ENCODE measurements around the gene TOM1L2.

The TOM1L2 gene

DNA sequence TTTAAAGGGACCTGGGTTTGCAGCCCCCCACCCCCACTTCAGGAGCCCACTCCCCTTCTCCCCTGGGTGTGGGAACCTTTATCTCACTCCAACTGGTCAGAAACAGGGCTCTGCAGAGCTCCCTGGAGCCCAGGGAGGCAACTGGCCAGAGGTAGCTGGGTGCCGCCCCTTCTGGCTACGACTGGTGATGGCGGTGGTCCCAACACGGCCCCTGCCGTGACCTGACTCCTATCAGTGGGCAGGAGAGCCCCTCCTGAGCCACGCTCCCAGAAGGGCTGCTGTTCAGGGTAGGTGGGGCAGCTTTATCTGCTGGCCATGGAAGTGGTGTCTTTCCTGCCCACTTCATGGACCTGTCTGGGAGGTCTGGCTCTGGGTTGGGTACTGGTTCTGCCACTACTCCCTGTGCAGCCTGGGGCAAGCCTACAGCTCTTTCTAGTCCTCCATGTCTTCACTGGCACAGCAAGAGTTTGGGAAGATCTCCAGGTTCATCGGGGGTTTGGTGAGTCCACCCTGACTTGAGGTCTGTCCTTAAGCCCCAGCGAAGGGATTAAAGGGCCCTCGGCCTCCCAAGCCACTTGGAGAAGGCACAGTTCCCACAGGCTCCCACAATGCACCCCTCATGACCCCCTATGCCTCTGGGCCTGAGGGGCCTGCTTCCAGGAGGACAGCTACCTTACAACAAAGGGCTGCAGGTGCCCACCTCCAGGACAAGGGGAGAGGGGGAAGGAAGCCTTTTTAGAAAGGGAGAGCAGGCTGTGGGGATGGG, 129.9 kb downstream of the TOM1L2 start:
- peak overlapping the region in 10 of 11 experiments; percentile 8 to 100 (median 99); a peak in 11 of 22 replicates for H3K27ac ChIP-seq
- H3K4me1 ChIP-seq, result peaks cover 66 to 95% (median 85%) of the 10 kb centered on the region in 10 experiments
- H3K9ac ChIP-seq, result peak overlapping the region in 4 of 11 experiments; percentile 12 to 99 (median 41); a peak in 4 of 22 replicates
- no peak overlapping the region for H3K4me3 ChIP-seq
- peaks cover 0 to 12% (median 0%) of the 10 kb centered on the region in 11 experiments; a peak in 1 of 22 replicates for H3K36me3 ChIP-seq
- no peaks in the 10 kb centered on the region for H3K27me3 ChIP-seq
- TF ChIP-seq Cebpa-rat (IDR thresholded peaks at IDR 0.05), result no peak
- no peaks in the 10 kb centered on the region for H4K20me1 ChIP-seq
- peak overlapping the region in 9 of 11 experiments; percentile 9 to 100 (median 98); a peak in 14 of 22 replicates for H3K4me2 ChIP-seq
- H3K9me3 ChIP-seq (replicated peaks in 1 of 11), result no peaks in the 10 kb centered on the region

DNA sequence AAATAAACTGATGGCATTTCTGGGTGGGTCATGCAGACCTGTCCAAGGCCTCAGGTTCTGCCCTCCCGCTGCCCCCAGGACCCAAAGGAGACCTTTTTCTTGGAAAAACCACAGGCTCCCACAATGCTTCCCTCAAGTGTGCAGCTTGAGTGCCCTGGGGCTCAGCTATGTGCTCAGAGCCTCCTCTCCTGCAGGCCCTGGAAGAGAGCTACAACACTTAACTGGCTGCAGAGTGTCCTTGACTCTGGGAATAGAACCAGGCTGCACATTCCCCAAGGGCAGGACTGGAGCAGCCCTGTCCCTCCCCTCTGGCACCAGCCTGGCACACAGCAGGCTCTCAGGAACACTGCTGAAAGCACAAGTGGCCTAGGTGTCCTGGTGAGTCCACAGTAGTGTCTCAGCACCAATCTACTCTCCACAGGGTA, 130.6 kb downstream of the TOM1L2 start:
- TF ChIP-seq Cebpa-rat (IDR thresholded peaks at IDR 0.05), result no peak
- Histone ChIP-seq H3K27ac (peak overlapping the region; percentile 87 to 100 (median 99); a peak in 18 of 22 replicates), H3K4me2 (peak overlapping the region; percentile 93 to 100 (median 99))

DNA sequence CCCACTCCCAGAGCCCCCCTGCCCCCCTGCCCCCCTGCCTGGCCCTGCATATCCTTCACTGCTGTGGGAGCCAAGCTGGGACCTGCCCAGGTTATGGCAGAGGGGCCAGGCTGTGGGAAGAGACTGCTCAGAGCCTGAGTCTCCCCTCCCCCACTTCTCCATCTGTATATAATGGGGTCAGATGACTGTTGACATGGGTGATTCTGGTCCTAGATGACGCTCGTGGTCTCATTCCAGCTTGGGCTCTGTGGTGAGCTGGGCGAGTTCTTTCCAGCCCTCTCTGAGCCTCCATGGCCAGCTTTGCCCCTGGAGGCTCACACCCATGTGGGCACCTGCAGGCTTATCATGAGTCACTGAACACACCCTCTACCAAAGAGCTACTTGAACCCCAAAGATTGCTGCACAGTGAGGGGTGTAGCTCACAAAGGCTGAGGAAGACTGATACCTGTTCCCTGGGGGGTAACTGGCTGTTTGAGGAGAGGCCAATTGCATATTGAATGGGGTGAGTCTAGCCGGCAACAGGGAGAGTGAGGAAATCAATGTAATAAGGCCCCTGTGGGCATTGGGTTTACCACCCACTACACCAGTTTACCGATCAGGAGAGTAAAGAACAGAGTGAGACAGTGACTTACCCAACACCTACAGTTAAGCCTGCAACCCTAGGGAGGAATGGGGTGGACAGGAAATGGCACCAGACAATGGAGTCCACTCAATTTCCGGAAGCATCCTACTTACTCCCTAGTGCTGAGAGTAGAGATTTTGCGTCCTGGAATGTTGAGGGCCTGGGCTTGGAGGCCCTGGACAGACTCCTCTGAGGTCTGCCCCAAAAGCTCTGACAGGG, 131.2 kb downstream of the TOM1L2 start:
- Histone ChIP-seq H4K20me1 (no peaks in the 10 kb centered on the region; a peak in 1 of 22 replicates), H3K27ac (peak overlapping the region; percentile 87 to 100 (median 99); a peak in 21 of 22 replicates), H3K4me1 (peaks cover 56 to 86% (median 76%) of the 10 kb centered on the region in 10 experiments), H3K27me3 (no peaks in the 10 kb centered on the region), H3K4me3 (peak overlapping the region in 7 of 10 experiments; percentile 53 to 92 (median 56); a peak in 7 of 20 replicates), H3K9ac (peak overlapping the region in 10 of 11 experiments; percentile 41 to 100 (median 100); a peak in 13 of 22 replicates), H3K4me2 (peak overlapping the region; percentile 93 to 100 (median 99)), H3K9me3 (replicated peaks in 1 of 11) (no peaks in the 10 kb centered on the region), H3K36me3 (0 out of 22 replicates have a peak, but pooled peaks cover 0 to 6% (median 0%) of the 10 kb centered on the region in 11 experiments)
- TF ChIP-seq Cebpa-rat (IDR thresholded peaks at IDR 0.05), result peak in 2 of 11 experiments; percentile 17 to 77; a peak in 2 of 22 replicates

More for the DNA sequence above, 130.6 kb downstream of the TOM1L2 start:
- Histone ChIP-seq H3K27me3 (no peaks in the 10 kb centered on the region), H3K36me3 (peaks cover 0 to 7% (median 0%) of the 10 kb centered on the region in 11 experiments; a peak in 1 of 22 replicates), H3K9me3 (replicated peaks in 1 of 11) (no peaks in the 10 kb centered on the region), H3K9ac (peak overlapping the region in 5 of 11 experiments; percentile 20 to 99 (median 41); a peak in 7 of 22 replicates), H4K20me1 (no peaks in the 10 kb centered on the region), H3K4me3 (no peak overlapping the region), H3K4me1 (peaks cover 62 to 92% (median 82%) of the 10 kb centered on the region in 10 experiments)

DNA sequence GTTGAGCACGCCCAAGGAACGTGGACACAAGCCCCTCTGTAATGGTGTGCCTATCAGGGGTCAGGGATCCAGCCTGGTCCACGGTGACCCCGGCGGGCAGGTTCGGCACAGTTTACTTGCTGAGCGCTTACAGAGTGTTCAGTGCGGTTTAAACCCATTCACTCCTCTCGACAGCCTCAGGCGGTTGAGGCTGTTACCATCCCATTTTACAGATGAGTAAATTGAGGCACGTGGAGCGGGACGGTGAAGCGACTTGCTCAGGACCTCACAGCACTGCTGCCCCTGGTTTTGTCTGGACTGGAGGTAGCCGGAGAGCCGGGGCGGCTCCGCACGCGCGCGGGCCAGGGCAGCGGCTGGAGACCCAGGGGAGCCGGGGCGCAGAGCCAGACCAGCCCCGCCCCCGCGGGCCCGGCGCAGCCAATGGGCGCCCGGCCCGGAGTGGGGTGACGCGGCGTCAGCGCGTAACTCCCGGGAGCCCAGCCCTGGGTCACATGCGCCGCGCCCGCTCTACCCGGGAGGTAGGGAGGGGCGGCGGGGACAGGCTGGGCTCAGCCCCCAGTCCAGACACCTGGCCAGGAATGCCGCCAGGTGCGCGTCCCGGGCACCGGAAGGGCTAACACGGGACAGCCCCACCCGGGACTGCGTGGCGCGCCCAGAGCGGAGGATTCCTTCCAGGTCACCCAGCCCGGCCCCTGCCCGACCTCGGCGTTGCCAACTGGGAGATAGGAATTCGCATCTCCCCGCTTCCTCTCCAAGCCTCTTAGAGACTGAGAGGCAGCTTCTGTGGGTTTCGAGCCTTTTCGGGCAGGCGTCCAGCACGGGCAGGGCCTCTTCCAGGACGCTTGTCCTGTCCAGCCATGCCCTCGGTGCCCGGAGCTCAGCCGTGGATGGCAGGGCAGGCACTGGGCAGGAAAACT, 132.2 kb downstream of the TOM1L2 start:
- H3K9ac ChIP-seq, result peak overlapping the region; percentile 67 to 100 (median 100)

DNA sequence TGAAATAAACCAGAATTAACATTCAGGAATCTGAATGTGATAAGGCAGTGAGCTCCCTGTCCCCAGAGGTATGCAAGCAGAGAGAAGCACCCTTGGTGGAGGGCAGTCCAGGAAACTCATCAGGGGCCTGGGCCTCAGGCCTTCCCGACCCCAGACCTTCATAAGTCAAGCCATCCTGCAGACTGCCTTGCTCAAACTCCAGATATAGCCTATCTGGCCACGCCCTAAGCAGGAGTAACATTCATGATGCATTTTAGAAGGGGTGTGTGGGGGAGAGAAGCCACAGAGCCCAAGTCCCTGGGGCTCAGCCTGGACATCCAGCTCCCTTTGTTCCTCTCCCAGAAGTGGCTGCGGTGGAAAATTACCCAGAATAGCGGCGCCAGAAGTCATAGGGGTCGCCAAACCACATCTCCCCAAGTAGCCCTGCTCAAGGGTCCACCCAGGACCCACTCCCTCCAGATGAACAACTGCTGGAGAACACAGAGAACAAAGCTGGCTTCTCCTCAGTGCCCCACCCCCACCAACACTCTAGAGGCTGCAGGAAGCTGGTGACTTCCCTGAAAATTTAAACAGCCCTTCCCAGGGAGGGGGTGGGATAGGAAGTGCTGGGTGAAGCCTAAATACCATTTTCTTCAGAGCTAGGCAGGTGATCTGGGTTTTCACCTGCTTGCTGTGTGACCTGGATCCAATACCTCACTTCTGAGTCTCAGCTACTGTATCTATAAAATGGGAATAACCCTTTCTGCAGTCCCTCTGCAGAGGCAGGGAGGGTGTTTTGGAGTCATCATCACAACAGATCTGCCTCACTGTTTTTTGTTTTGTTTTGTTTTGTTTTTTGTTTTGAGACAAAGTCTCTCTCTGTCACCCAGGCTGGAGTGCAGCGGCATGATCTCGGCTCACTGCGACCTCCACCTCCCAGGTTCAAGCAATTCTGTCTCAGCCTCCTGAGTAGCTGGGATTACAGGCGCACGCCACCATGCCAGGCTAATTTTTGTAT, 133.9 kb downstream of the TOM1L2 start:
- Histone ChIP-seq H4K20me1 (peaks cover 12 to 27% (median 26%) of the 10 kb centered on the region in 11 experiments; a peak in 18 of 22 replicates), H3K36me3 (peaks cover 0 to 18% (median 7%) of the 10 kb centered on the region in 11 experiments; a peak in 8 of 22 replicates), H3K4me3 (peak overlapping the region; percentile 80 to 99 (median 94); a peak in 17 of 20 replicates), H3K9me3 (replicated peaks in 1 of 11) (no peaks in the 10 kb centered on the region), H3K27me3 (no peaks in the 10 kb centered on the region), H3K9ac (peak overlapping the region; percentile 99 to 100 (median 100)), H3K27ac (peak overlapping the region; percentile 96 to 100 (median 99)), H3K4me2 (peak overlapping the region; percentile 93 to 100 (median 99)), H3K4me1 (peaks cover 76 to 91% (median 87%) of the 10 kb centered on the region in 10 experiments)
- no peak for TF ChIP-seq Cebpa-rat (IDR thresholded peaks at IDR 0.05)

More for the DNA sequence above, 132.2 kb downstream of the TOM1L2 start:
- Histone ChIP-seq H3K27ac (peak overlapping the region; percentile 87 to 100 (median 99)), H3K4me1 (peaks cover 58 to 86% (median 77%) of the 10 kb centered on the region in 10 experiments), H3K4me2 (peak overlapping the region; percentile 93 to 100 (median 99)), H4K20me1 (peaks cover 3 to 9% (median 8%) of the 10 kb centered on the region in 11 experiments; a peak in 15 of 22 replicates), H3K27me3 (no peaks in the 10 kb centered on the region), H3K36me3 (peaks cover 0 to 8% (median 2%) of the 10 kb centered on the region in 11 experiments; a peak in 3 of 22 replicates), H3K9me3 (replicated peaks in 1 of 11) (no peaks in the 10 kb centered on the region), H3K4me3 (peak overlapping the region; percentile 42 to 92 (median 55))
- TF ChIP-seq Cebpa-rat (IDR thresholded peaks at IDR 0.05), result no peak

DNA sequence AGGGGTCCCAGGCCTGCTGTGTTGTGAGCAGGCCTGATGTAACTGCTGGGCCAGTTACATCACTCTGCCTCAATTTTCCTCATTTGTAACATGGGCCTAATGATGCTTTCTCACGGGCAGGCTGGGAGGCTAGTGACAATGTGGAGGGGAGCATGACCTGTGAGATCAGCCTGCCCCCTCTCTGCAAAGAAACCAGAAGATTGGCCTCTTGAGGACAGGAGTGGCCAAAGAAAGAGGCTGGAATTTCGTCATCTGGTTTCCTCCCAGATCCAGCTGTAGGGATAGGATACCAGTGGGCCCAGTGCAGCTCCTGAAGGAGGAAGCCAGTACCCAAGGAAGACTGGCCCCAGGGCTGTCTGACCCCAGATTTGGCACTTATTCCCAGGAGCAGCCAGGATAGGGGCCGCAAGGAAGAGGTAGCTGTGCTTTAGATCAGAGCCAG, 134.8 kb downstream of the TOM1L2 start:
- H4K20me1 ChIP-seq, result peaks cover 20 to 36% (median 34%) of the 10 kb centered on the region in 11 experiments; a peak in 21 of 22 replicates
- peak overlapping the region; percentile 93 to 100 (median 99) for H3K4me2 ChIP-seq
- H3K4me3 ChIP-seq, result peak overlapping the region; percentile 80 to 99 (median 94)
- no peaks in the 10 kb centered on the region for H3K9me3 ChIP-seq (replicated peaks in 1 of 11)
- peak overlapping the region; percentile 99 to 100 (median 100) for H3K9ac ChIP-seq
- TF ChIP-seq Cebpa-rat (IDR thresholded peaks at IDR 0.05), result peak in 3 of 11 experiments; percentile 6 to 45 (median 9); a peak in 2 of 22 replicates
- H3K36me3 ChIP-seq, result peaks cover 1 to 26% (median 11%) of the 10 kb centered on the region in 11 experiments; a peak in 18 of 22 replicates
- H3K4me1 ChIP-seq, result peaks cover 79 to 92% (median 90%) of the 10 kb centered on the region in 10 experiments
- H3K27me3 ChIP-seq, result no peaks in the 10 kb centered on the region
- peak overlapping the region; percentile 96 to 100 (median 99) for H3K27ac ChIP-seq

All from BLaER1 treated with 17β-estradiol and CSF1 and Interleukin-3, amounts not matched to agents 10 nM and 100 nM (cell line).